GM19438 (cell line): Measurements from ENCODE around the gene LHPP.

ENCODE experiments used
- ATAC-seq: cut with Tn5 transposase; IDR thresholded peaks from one replicate; pipeline ENCODE4 v1.9.1; 2021; ENCODE audit warnings: low read depth; ENCODE audit not compliant: unreplicated experiment

The LHPP gene

GRCh38 chr10:124588736-124589490 is 127.3 kb downstream of the LHPP start:
- no peak for ATAC-seq

- ATAC-seq: no peak
Measured at GRCh38 chr10:124589491-124590041, 127.9 kb downstream of the LHPP start.

- ATAC-seq: no peak
Measured at GRCh38 chr10:124590216-124591122, 128.8 kb downstream of the LHPP start.

GRCh38 chr10:124591123-124591495 is 129.5 kb downstream of the LHPP start:
- no peak for ATAC-seq

GRCh38 chr10:124592101-124592500 is 130.5 kb downstream of the LHPP start:
- ATAC-seq: no peak

GRCh38 chr10:124592736-124593430 is 131.3 kb downstream of the LHPP start:
- no peak for ATAC-seq

- ATAC-seq: no peak
Measured at GRCh38 chr10:124593431-124593985, 131.9 kb downstream of the LHPP start.

GRCh38 chr10:124594240-124594639 is 132.6 kb downstream of the LHPP start:
- ATAC-seq: no peak

GRCh38 chr10:124595143-124595883 is 133.7 kb downstream of the LHPP start:
- ATAC-seq: no peak

GRCh38 chr10:124596116-124596785 is 134.6 kb downstream of the LHPP start:
- ATAC-seq: no peak

- ATAC-seq: no peak
Measured at GRCh38 chr10:124596962-124597845, 135.6 kb downstream of the LHPP start.

GRCh38 chr10:124597846-124598165 is 136.2 kb downstream of the LHPP start:
- no peak for ATAC-seq

- no peak for ATAC-seq
Measured at GRCh38 chr10:124598196-124598595, 136.6 kb downstream of the LHPP start.

GRCh38 chr10:124598773-124599587 is 137.4 kb downstream of the LHPP start:
- ATAC-seq: no peak

GRCh38 chr10:124599588-124600050 is 138.0 kb downstream of the LHPP start:
- no peak for ATAC-seq

GRCh38 chr10:124600051-124600880 is 138.6 kb downstream of the LHPP start:
- no peak for ATAC-seq

GRCh38 chr10:124601016-124601415 is 139.4 kb downstream of the LHPP start:
- no peak for ATAC-seq
